Activated B cell treated with CpG ODN at 0.5 μM for 24 hours (primary cell): ENCODE measurements around the gene WBP1. TPM values are rescaled to one million over a fixed set of nuclear protein-coding genes. Genes with fewer than 3 reads are reported as not detected.

Source experiments
- ATAC-seq: fragments of 200-7000 bp; cut with Tn5 transposase; one replicate; pipeline ENCODE4 v1.10.0; 2021; ENCODE audit warnings: low read depth, mild to moderate bottlenecking, moderate library complexity
- CTCF ChIA-PET: fragments of 350-600 bp; sonication (Branson Sonifier 250); formaldehyde crosslinking; loops from one replicate; lab custom pipeline; 2021; ENCODE audit warnings: antibody characterized with exemption; lab: Charles Lee
- POLR2A ChIA-PET: fragments of 350-600 bp; sonication (Branson Sonifier 250); formaldehyde crosslinking; loops from one replicate; lab custom pipeline; 2021; ENCODE audit warnings: antibody characterized with exemption; lab: Charles Lee
- DNase-seq: peaks from one replicate; pipeline ENCODE4 v3.0.0; 2022
- H3K27ac Mint-ChIP-seq: one replicate; pipeline ENCODE4 v1.8.0; 2020; ENCODE audit warnings: mixed read lengths
- H3K27me3 Mint-ChIP-seq: one replicate; pipeline ENCODE4 v1.8.0; 2021; ENCODE audit warnings: mixed read lengths
- H3K36me3 Mint-ChIP-seq: one replicate; pipeline ENCODE4 v1.8.0; 2021; ENCODE audit warnings: low read depth, mixed read lengths
- H3K4me1 Mint-ChIP-seq: one replicate; pipeline ENCODE4 v1.8.0; 2021; ENCODE audit warnings: mixed read lengths
- H3K4me3 Mint-ChIP-seq: one replicate; pipeline ENCODE4 v1.8.0; 2020; ENCODE audit warnings: mild to moderate bottlenecking, mixed read lengths
- H3K9me3 Mint-ChIP-seq: one replicate; pipeline ENCODE4 v1.8.0; 2020; ENCODE audit warnings: mixed read lengths
- CTCF ChIP-seq: fragments of 200-600 bp; IDR thresholded peaks from one replicate; pipeline ENCODE4 v1.8.0; 2022; ENCODE audit warnings: antibody characterized with exemption, mild to moderate bottlenecking
- intact Hi-C: fragments of 100-400 bp; cut with micrococcal nuclease; formaldehyde crosslinking; loops from one replicate; pipeline ENCODE4 v1.15.1; 2024
- total RNA-seq: library from RNA; stranded (reverse); gene quantifications from 2 replicates; pipeline ENCODE4 v1.2.3, GENCODE V29; 2022

Gene WBP1
- total RNA-seq, 1 donor from 2014 or later: 65.3 TPM

DNA sequence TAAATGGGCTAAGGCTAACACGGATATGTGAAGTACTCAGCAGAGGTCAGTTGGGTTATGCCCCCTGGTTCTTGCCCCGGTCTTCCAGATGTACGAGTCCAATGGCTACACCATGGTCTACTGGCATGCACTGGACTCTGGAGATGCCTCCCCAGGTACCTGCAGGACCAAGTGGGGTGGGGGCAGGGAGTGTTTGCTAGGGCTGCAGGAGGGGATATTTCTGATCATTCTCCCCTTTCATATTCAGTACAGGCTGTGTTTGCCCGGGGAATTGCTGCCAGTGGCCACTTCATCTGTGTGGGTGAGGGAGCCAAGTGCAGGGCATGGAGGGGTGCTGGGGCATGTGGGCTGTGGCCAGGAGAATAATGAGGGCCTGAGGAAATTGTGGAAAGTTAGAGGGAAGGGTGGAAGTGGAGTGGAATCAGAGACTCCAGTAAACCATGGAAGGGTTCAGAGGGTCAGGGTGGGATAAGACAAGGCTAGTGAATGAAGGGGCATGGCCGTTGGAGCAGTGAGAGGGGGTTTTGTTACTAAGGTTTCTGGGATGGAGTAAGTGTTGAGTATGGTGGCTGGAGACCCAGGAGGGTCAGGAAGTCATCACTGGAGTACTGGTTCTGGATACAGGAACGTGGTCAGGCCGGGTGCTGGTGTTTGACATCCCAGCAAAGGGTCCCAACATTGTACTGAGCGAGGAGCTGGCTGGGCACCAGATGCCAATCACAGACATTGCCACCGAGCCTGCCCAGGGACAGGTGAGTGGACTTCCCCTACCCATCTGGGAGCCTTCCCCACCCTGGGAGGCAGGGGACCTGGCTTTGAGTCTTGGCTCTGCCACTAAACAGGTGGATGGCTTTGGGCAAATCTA lies 34.8 kb upstream of the WBP1 start:
- intact Hi-C loops: loop anchor here (5.0 kb wide), 2 partner anchors 49 to 226 kb away; partner anchors contain the start of genes MRPL53 and MTHFD2
- no peak for TF ChIP-seq CTCF
- CTCF ChIA-PET: no interaction called here
- POLR2A ChIA-PET: interaction anchor here (0.5 to 0.8 kb wide), 2 partner anchors 16 to 42 kb away, joined by 3 to 4 read pairs; no protein-coding TSS in a partner anchor
- peak overlapping the region; percentile 66 for H3K4me3 Mint-ChIP-seq
- ATAC-seq (no peak), DNase-seq (no peak)
- H3K36me3 Mint-ChIP-seq: peaks cover 26% of the 10 kb centered on the region
- H3K9me3 Mint-ChIP-seq: no peaks in the 10 kb centered on the region
- no peak overlapping the region for H3K27ac Mint-ChIP-seq
- H3K4me1 Mint-ChIP-seq: peaks cover 32% of the 10 kb centered on the region
- H3K27me3 Mint-ChIP-seq: no peaks in the 10 kb centered on the region

DNA sequence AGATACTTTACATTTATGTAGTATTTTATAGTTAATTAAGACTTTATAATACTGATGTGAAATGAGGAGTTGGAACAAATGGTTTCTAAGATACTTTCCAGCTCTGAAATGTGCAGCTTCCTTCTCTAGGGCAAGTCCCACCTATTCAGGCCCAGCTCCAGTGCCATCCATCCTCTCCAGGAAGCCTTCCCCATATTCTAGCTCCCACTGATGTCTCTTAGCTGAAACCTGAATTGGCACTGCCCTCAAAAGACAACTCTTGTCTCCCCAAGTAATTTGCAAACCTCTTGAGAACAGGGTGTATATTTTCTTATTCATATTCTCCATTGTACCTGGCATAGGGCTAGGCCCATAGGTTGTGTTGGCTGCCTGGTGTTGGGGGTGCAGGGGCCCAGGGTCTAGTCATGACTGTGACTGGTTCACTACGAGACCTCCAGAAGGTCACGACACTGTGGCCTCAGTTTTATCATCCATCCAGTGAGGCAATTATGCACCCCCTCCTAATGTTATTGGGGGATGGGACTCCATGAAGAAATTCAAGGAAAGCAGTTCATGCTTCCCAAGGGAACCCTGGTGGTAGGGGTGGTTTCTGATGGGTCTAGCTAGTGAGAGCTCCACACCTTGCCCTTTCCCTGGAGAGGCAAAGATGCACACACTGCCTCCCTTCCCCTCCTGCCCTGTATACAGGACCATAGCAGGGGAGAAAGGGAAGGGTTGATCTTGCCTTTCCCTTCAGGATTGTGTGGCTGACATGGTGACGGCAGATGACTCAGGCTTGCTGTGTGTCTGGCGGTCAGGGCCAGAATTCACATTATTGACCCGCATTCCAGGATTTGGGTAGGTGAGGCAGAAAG lies 33.9 kb upstream of the WBP1 start:
- no peak overlapping the region for H3K27ac Mint-ChIP-seq
- peaks cover 24% of the 10 kb centered on the region for H3K4me1 Mint-ChIP-seq
- ChIA-PET POLR2A (interaction anchor here (0.5 to 0.8 kb wide), 3 partner anchors 15 to 68 kb away, joined by 3 to 4 read pairs (median 3); no protein-coding TSS in a partner anchor), CTCF (no interaction called here)
- DNase-seq (no peak), ATAC-seq (no peak)
- intact Hi-C loops: loop anchor here (5.0 kb wide), 2 partner anchors 48 to 227 kb away; partner anchors contain the start of genes MRPL53 and MTHFD2
- no peak for TF ChIP-seq CTCF
- no peaks in the 10 kb centered on the region for H3K9me3 Mint-ChIP-seq
- H3K27me3 Mint-ChIP-seq: no peaks in the 10 kb centered on the region
- H3K36me3 Mint-ChIP-seq: peaks cover 27% of the 10 kb centered on the region
- no peak overlapping the region for H3K4me3 Mint-ChIP-seq

DNA sequence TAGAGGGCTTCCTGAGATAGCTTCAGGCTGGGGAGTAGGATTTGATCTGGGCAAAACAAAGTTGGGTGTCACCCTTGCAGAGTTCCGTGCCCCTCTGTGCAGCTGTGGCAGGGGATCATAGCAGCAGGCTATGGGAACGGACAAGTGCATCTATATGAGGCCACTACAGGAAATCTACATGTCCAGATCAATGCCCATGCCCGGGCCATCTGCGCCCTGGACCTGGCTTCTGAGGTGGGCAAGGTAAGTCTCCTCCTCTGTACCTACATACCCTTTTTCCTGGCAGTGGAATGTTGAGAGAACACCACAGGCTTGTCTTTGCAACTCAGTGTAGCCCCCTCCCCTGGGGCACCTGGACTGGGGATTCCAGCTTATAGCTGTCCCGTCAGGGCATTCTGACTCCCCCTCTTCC lies 33.2 kb upstream of the WBP1 start:
- H3K9me3 Mint-ChIP-seq: no peaks in the 10 kb centered on the region
- H3K27ac Mint-ChIP-seq: no peak overlapping the region

GRCh38 chr2:74425523-74425922 lies 32.7 kb upstream of the WBP1 start:
- Mint-ChIP-seq H3K27me3 (no peaks in the 10 kb centered on the region), H3K9me3 (no peaks in the 10 kb centered on the region), H3K27ac (no peak overlapping the region), H3K4me3 (no peak overlapping the region), H3K4me1 (peaks cover 13% of the 10 kb centered on the region), H3K36me3 (peaks cover 33% of the 10 kb centered on the region)
- ChIA-PET POLR2A (interaction anchor here (0.7 kb wide), 1 partner anchor 66 kb away, joined by 3 read pairs; no protein-coding TSS in a partner anchor), CTCF (no interaction called here)
- ATAC-seq (no peak), DNase-seq (no peak)
- intact Hi-C loops: no loop called here
- no peak for TF ChIP-seq CTCF

More for the DNA sequence above, 33.2 kb upstream of the WBP1 start:
- Mint-ChIP-seq H3K36me3 (peaks cover 30% of the 10 kb centered on the region), H3K27me3 (no peaks in the 10 kb centered on the region), H3K4me3 (no peak overlapping the region), H3K4me1 (peaks cover 18% of the 10 kb centered on the region)
- ChIA-PET POLR2A (interaction anchor here (0.7 kb wide), 1 partner anchor 67 kb away, joined by 3 read pairs; no protein-coding TSS in a partner anchor), CTCF (no interaction called here)
- intact Hi-C loops: loop anchor here (5.0 kb wide), 2 partner anchors 47 to 228 kb away; partner anchors contain the start of genes MRPL53 and MTHFD2
- ATAC-seq (no peak), DNase-seq (no peak)
- no peak for TF ChIP-seq CTCF
